Esophagus muscularis mucosa (tissue), 4 donors: ENCODE data around the gene ADCY7. TPM values are rescaled to one million over a fixed set of nuclear protein-coding genes. Genes with fewer than 3 reads are reported as not detected.

Experiments used
- DNase-seq: peaks from one replicate; pipeline ENCODE4 v3.0.0-alpha.2; 2017; ENCODE audit errors: extremely low spot score
- H3K27ac ChIP-seq, 4 donors: fragments of 200-600 bp; sonication (generic); replicated peaks in 1 of 4; 1 replicate in 3 of 4; 2 replicates in 1 of 4; pipeline ENCODE4 v1.5.1; 2016 to 2019; ENCODE audit warnings: mild to moderate bottlenecking in 1 of 4
- H3K27me3 ChIP-seq, 4 donors: fragments of 200-600 bp; sonication (generic); one replicate each; pipeline versions ENCODE4 v1.5.1 to v1.6.0; 2016 to 2019
- H3K36me3 ChIP-seq, 4 donors: fragments of 200-600 bp; sonication (generic); one replicate each; pipeline ENCODE4 v1.5.1; 2016 to 2019
- H3K4me1 ChIP-seq, 4 donors: fragments of 200-600 bp; sonication (generic); one replicate each; pipeline ENCODE4 v1.5.1; 2016 to 2019
- H3K4me3 ChIP-seq, 4 donors: fragments of 200-600 bp; sonication (generic); 1 replicate in 2 of 4; 2 replicates in 2 of 4; pipeline ENCODE4 v1.5.1; 2016 to 2019; ENCODE audit warnings: mild to moderate bottlenecking in 4 of 4, moderate library complexity in 1 of 4
- H3K9me3 ChIP-seq, 4 donors: fragments of 200-600 bp; sonication (generic); 1 replicate in 3 of 4; 2 replicates in 1 of 4; pipeline ENCODE4 v1.5.1; 2016 to 2019
- CTCF ChIP-seq, 3 experiments: fragments of 200-600 bp in 2 of 3; fragments of 450-650 bp in 1 of 3; sonication (generic) in 2 of 3; IDR thresholded peaks; one replicate each; pipeline ENCODE4 v1.5.1; 2017 to 2019; ENCODE audit warnings: antibody characterized with exemption in 3 of 3, mild to moderate bottlenecking in 2 of 3, moderate library complexity in 1 of 3
- EP300 ChIP-seq: sonication (generic); formaldehyde crosslinking; IDR thresholded peaks from one replicate; pipeline ENCODE4 v1.6.1; 2017; ENCODE audit warnings: antibody characterized with exemption
- POLR2A ChIP-seq: fragments of 450-650 bp; IDR thresholded peaks from one replicate; pipeline ENCODE4 v1.6.1; 2017; ENCODE audit warnings: antibody characterized with exemption, moderate library complexity, mild to moderate bottlenecking, low read depth
- POLR2AphosphoS5 ChIP-seq, 2 donors: sonication (generic); formaldehyde crosslinking; IDR thresholded peaks; one replicate each; pipeline ENCODE4 v1.6.1; 2017; ENCODE audit warnings: antibody characterized with exemption in 2 of 2
- WGBS: methylation state at CpG from one replicate; pipeline ENCODE4 v1.1.5; 2018; 5-methylcytosine and 5-hydroxymethylcytosine counted together
- intact Hi-C: fragments of 100-400 bp; cut with DNase I; formaldehyde crosslinking; loops from one replicate; pipeline ENCODE4 v1.15.1; 2023
- total RNA-seq, 4 donors: library from RNA; depleted of rRNA; stranded (reverse); fragments of >200 nt; gene quantifications; one replicate each; pipeline versions ENCODE4 v1.1.0 to v1.2.1, GENCODE V29; 2016

Gene ADCY7
- total RNA-seq, 4 donors from 2014 or later, result 12.3 to 17.4 (median 15.6) TPM

- Histone ChIP-seq H3K27me3 (no peaks in the 10 kb centered on the region), H3K36me3 (peaks cover 0 to 24% (median 2%) of the 10 kb centered on the region in 4 donors), H3K4me3 (no peak overlapping the region), H3K27ac (no peak overlapping the region), H3K9me3 (peaks cover 0 to 6% (median 0%) of the 10 kb centered on the region in 4 donors), H3K4me1 (peaks cover 0 to 23% (median 16%) of the 10 kb centered on the region in 4 donors)
- no peak for TF ChIP-seq POLR2A
- TF ChIP-seq CTCF (IDR thresholded peaks at IDR 0.05), result no peak
- no peak for TF ChIP-seq EP300
- no peak for TF ChIP-seq POLR2AphosphoS5 (IDR thresholded peaks at IDR 0.05)
- WGBS, result 93% methylated on average over 17 of the region's 17 CpGs
- intact Hi-C loops, result no loop called here
- no peak for DNase-seq
These were observed 21.7 kb downstream of the ADCY7 start for GRCh38 chr16:50288026-50288425.

GRCh38 chr16:50288920-50289319, 22.6 kb downstream of the ADCY7 start:
- intact Hi-C loops, result no loop called here
- TF ChIP-seq CTCF (IDR thresholded peaks at IDR 0.05), result no peak
- TF ChIP-seq POLR2AphosphoS5 (IDR thresholded peaks at IDR 0.05), result no peak
- TF ChIP-seq POLR2A, result no peak
- no peak for TF ChIP-seq EP300
- 88% methylated on average over 3 of the region's 3 CpGs for WGBS

GRCh38 chr16:50289950-50290764, 23.8 kb downstream of the ADCY7 start:
- TF ChIP-seq POLR2A, result no peak
- TF ChIP-seq POLR2AphosphoS5 (IDR thresholded peaks at IDR 0.05), result no peak
- TF ChIP-seq EP300, result no peak
- TF ChIP-seq CTCF (IDR thresholded peaks at IDR 0.05), result no peak
- WGBS, result 91% methylated on average over 11 of the region's 30 CpGs
- no peaks in the 10 kb centered on the region for H3K27me3 ChIP-seq
- DNase-seq, result no peak
- peaks cover 0 to 41% (median 7%) of the 10 kb centered on the region in 4 donors for H3K36me3 ChIP-seq
- H3K4me3 ChIP-seq, result no peak overlapping the region
- H3K4me1 ChIP-seq, result peaks cover 0 to 5% (median 0%) of the 10 kb centered on the region in 4 donors
- no peak overlapping the region for H3K27ac ChIP-seq
- peaks cover 0 to 6% (median 0%) of the 10 kb centered on the region in 4 donors for H3K9me3 ChIP-seq
- intact Hi-C loops, result no loop called here

More at GRCh38 chr16:50288920-50289319, 22.6 kb downstream of the ADCY7 start:
- Histone ChIP-seq H3K27me3 (no peaks in the 10 kb centered on the region), H3K9me3 (peaks cover 0 to 6% (median 0%) of the 10 kb centered on the region in 4 donors), H3K36me3 (peaks cover 0 to 32% (median 3%) of the 10 kb centered on the region in 4 donors), H3K4me1 (peaks cover 0 to 14% (median 10%) of the 10 kb centered on the region in 4 donors), H3K27ac (no peak overlapping the region), H3K4me3 (no peak overlapping the region)
- DNase-seq, result no peak

- intact Hi-C loops, result no loop called here
- TF ChIP-seq POLR2A, result no peak
- TF ChIP-seq POLR2AphosphoS5 (IDR thresholded peaks at IDR 0.05), result no peak
- no peak for TF ChIP-seq CTCF (IDR thresholded peaks at IDR 0.05)
- TF ChIP-seq EP300, result no peak
- H3K27me3 ChIP-seq, result no peaks in the 10 kb centered on the region
- H3K4me3 ChIP-seq, result no peak overlapping the region
- peaks cover 0 to 44% (median 7%) of the 10 kb centered on the region in 4 donors for H3K36me3 ChIP-seq
- DNase-seq, result no peak
- WGBS, result 82% methylated on average over 6 of the region's 6 CpGs
- no peak overlapping the region for H3K27ac ChIP-seq
- no peaks in the 10 kb centered on the region for H3K4me1 ChIP-seq
- H3K9me3 ChIP-seq, result peaks cover 0 to 6% (median 0%) of the 10 kb centered on the region in 4 donors
These were observed 24.5 kb downstream of the ADCY7 start for GRCh38 chr16:50290856-50291255.
